GM23338 (cell line): ENCODE measurements around the gene VANGL1. TPM values are rescaled to one million over a fixed set of nuclear protein-coding genes. Genes with fewer than 3 reads are reported as not detected.

ENCODE experiments used
- ATAC-seq: fragments of 200-7000 bp; cut with Tn5 transposase; 3 replicates; pipeline ENCODE4 v1.9.1; 2020
- DNase-seq: peaks from one replicate; pipeline ENCODE4 v3.0.0-alpha.2; 2015; ENCODE audit warnings: low spot score
- H2AFZ ChIP-seq: fragments of 200-600 bp; sonication (generic); 2 replicates; pipeline ENCODE4 v1.8.0; 2016; ENCODE audit warnings: antibody characterized with exemption, mild to moderate bottlenecking, moderate library complexity
- H3F3A ChIP-seq: fragments of 200-600 bp; sonication (generic); replicated peaks from 2 replicates; pipeline ENCODE4 v1.8.0; 2017; ENCODE audit warnings: antibody characterized with exemption, mixed run types, low read depth
- H3K27ac ChIP-seq: fragments of 200-600 bp; sonication (generic); 2 replicates; pipeline ENCODE4 v1.6.1; 2016; ENCODE audit warnings: low read depth
- H3K27me3 ChIP-seq: fragments of 200-600 bp; sonication (generic); 2 replicates; pipeline ENCODE4 v1.8.0; 2016; ENCODE audit warnings: mild to moderate bottlenecking, mixed run types, moderate library complexity; ENCODE audit not compliant: insufficient read depth
- H3K36me3 ChIP-seq: fragments of 200-600 bp; sonication (generic); 2 replicates; pipeline ENCODE4 v1.8.0; 2016; ENCODE audit warnings: mild to moderate bottlenecking; ENCODE audit not compliant: insufficient read depth
- H3K4me1 ChIP-seq: fragments of 200-600 bp; sonication (generic); 2 replicates; pipeline ENCODE4 v1.8.0; 2016; ENCODE audit warnings: mild to moderate bottlenecking, moderate library complexity; ENCODE audit not compliant: insufficient read depth
- H3K4me2 ChIP-seq: fragments of 200-600 bp; sonication (generic); 2 replicates; pipeline ENCODE4 v1.7.1; 2017; ENCODE audit warnings: mixed run types
- H3K4me3 ChIP-seq: fragments of 200-600 bp; sonication (generic); 2 replicates; pipeline ENCODE4 v1.6.1; 2016; ENCODE audit warnings: mixed run types
- H3K79me2 ChIP-seq: fragments of 200-600 bp; sonication (generic); replicated peaks from 2 replicates; pipeline ENCODE4 v1.8.0; 2017; ENCODE audit warnings: mild to moderate bottlenecking; ENCODE audit not compliant: insufficient read depth
- H3K9me2 ChIP-seq: fragments of 200-600 bp; sonication (generic); 2 replicates; pipeline ENCODE4 v1.8.0; 2017; ENCODE audit not compliant: insufficient read depth
- H4K20me1 ChIP-seq: fragments of 200-600 bp; sonication (generic); replicated peaks from 2 replicates; pipeline ENCODE4 v1.8.0; 2017; ENCODE audit warnings: mild to moderate bottlenecking; ENCODE audit not compliant: insufficient read depth
- H3K27ac Mint-ChIP-seq: 2 replicates; pipeline ENCODE4 v1.8.0; 2020; ENCODE audit warnings: inconsistent platforms, mild to moderate bottlenecking, moderate library complexity, mixed read lengths
- H3K27me3 Mint-ChIP-seq: 3 replicates; pipeline ENCODE4 v1.8.0; 2022; ENCODE audit warnings: low read depth, mild to moderate bottlenecking, moderate library complexity, mixed read lengths, inconsistent platforms; ENCODE audit not compliant: insufficient read depth, poor library complexity
- H3K36me3 Mint-ChIP-seq: 3 replicates; pipeline ENCODE4 v1.8.0; 2021; ENCODE audit warnings: low read depth, mild to moderate bottlenecking, inconsistent platforms, moderate library complexity, mixed read lengths
- H3K4me1 Mint-ChIP-seq: 3 replicates; pipeline ENCODE4 v1.8.0; 2020; ENCODE audit warnings: mild to moderate bottlenecking, inconsistent platforms, mixed read lengths
- H3K4me3 Mint-ChIP-seq: 3 replicates; pipeline ENCODE4 v1.8.0; 2021; ENCODE audit warnings: moderate library complexity, mild to moderate bottlenecking, inconsistent platforms, mixed read lengths
- H3K9me3 Mint-ChIP-seq: 3 replicates; pipeline ENCODE4 v1.8.0; 2020; ENCODE audit warnings: moderate library complexity, mild to moderate bottlenecking, inconsistent platforms, mixed read lengths
- CREB1 ChIP-seq: fragments of 250-450 bp; sonication (Bioruptor Pico); IDR thresholded peaks from 2 replicates; pipeline ENCODE4 v1.5.0; 2020; ENCODE audit warnings: low read depth, mild to moderate bottlenecking, moderate library complexity
- EZH2 ChIP-seq: fragments of 200-600 bp; sonication (generic); IDR thresholded peaks from one replicate; pipeline ENCODE4 v1.8.0; 2017; ENCODE audit warnings: antibody characterized with exemption, mild to moderate bottlenecking, low read depth; ENCODE audit not compliant: unreplicated experiment
- EZH2phosphoT487 ChIP-seq: fragments of 200-600 bp; sonication (generic); IDR thresholded peaks from one replicate; pipeline ENCODE4 v1.8.1; 2018; ENCODE audit warnings: antibody characterized with exemption; ENCODE audit not compliant: unreplicated experiment
- JUNB ChIP-seq: IDR thresholded peaks from one replicate; pipeline ENCODE4 v1.6.1; 2016; ENCODE audit warnings: antibody characterized with exemption; ENCODE audit not compliant: unreplicated experiment
- NANOG ChIP-seq: IDR thresholded peaks from 2 replicates; pipeline ENCODE4 v1.6.1; 2016; ENCODE audit warnings: antibody characterized with exemption, borderline replicate concordance
- POLR2AphosphoS5 ChIP-seq: IDR thresholded peaks from 2 replicates; pipeline ENCODE4 v1.6.1; 2016; ENCODE audit warnings: antibody characterized with exemption, low read depth
- STAT1 ChIP-seq: IDR thresholded peaks from one replicate; pipeline ENCODE4 v1.6.1; 2016; ENCODE audit warnings: antibody characterized with exemption; ENCODE audit not compliant: unreplicated experiment
- ZNF114 ChIP-seq: fragments of 250-450 bp; sonication (Bioruptor Pico); IDR thresholded peaks from 2 replicates; pipeline ENCODE4 v1.5.0; 2020; ENCODE audit warnings: mild to moderate bottlenecking, moderate library complexity
- ZNF331 ChIP-seq: fragments of 250-450 bp; sonication (Bioruptor Pico); IDR thresholded peaks from 2 replicates; pipeline ENCODE4 v1.5.0; 2020; ENCODE audit warnings: low read depth, mild to moderate bottlenecking, moderate library complexity
- polyA plus RNA-seq: library from polyadenylated mRNA; unstranded; fragments of >200 nt; fragmentation: Nextera tagmentation; extraction: Ambion mirVana; gene quantifications from 2 replicates; pipeline ENCODE4 v1.2.1, GENCODE V29; 2016
- total RNA-seq: library from RNA; depleted of rRNA; stranded (reverse); fragments of >200 nt; shearing (Covaris generic); gene quantifications from 2 replicates; pipeline ENCODE4 v1.2.3, GENCODE V29; 2014
- TF ChIP-seq, protein P1 (sequence below): IDR thresholded peaks from one replicate; pipeline ENCODE4 v1.6.1; 2018; ENCODE audit warnings: antibody characterized with exemption; ENCODE audit not compliant: unreplicated experiment
- TF ChIP-seq, protein P2 (sequence below): fragments of 250-450 bp; sonication (Bioruptor Pico); IDR thresholded peaks from 2 replicates; pipeline ENCODE4 v1.5.0; 2020; ENCODE audit warnings: mild to moderate bottlenecking, moderate library complexity
- TF ChIP-seq, protein P3 (sequence below): IDR thresholded peaks from 2 replicates; pipeline ENCODE4 v1.6.1; 2016; ENCODE audit warnings: antibody characterized with exemption
- TF ChIP-seq, protein P4 (sequence below), 2 experiments: fragments of 200-600 bp in 1 of 2; sonication (generic) in 1 of 2; conservative IDR thresholded peaks; 2 replicates each; pipeline versions ENCODE4 v1.5.1 to v1.6.1; 2016 to 2017; ENCODE audit warnings: antibody characterized with exemption in 2 of 2, low read depth in 2 of 2, mild to moderate bottlenecking in 2 of 2, moderate library complexity in 1 of 2

The VANGL1 gene
- total and polyA plus RNA-seq, 2 experiments from 2014 or later, result 4.4 to 14.4 TPM

DNA sequence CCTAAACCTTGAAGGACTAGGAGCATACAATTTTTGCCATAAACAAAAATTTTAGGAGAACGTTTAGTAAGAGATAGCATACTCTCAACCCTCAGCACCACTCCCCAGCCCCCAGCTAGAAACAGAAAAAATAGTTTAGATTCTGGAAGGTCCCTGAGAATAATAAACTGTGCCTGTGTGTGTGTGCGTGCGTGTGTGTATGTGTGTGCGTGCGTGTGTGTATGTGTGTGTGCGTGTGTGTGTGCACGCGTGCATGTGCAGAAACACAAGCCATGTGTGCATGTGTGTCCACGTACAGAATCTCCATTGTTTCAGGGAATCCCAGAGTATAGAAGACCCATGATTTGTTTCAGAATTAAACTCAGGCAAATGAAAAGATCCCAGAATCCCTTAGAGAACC lies 64.2 kb downstream of the VANGL1 start:
- Histone ChIP-seq H3K4me2 (no peak overlapping the region), H3K79me2 (no peaks in the 10 kb centered on the region), H3F3A (no peaks in the 10 kb centered on the region), H3K27me3 (no peaks in the 10 kb centered on the region), H2AFZ (no peak overlapping the region; the same call in 1 of the 2 replicates), H3K27ac (no peak overlapping the region), H3K36me3 (no peaks in the 10 kb centered on the region), H3K9me2 (no peaks in the 10 kb centered on the region), H3K4me3 (no peak overlapping the region), H4K20me1 (no peaks in the 10 kb centered on the region), H3K4me1 (no peaks in the 10 kb centered on the region)
- H3K36me3 Mint-ChIP-seq, result no peaks in the 10 kb centered on the region
- no peaks in the 10 kb centered on the region for H3K27me3 Mint-ChIP-seq
- H3K4me1 Mint-ChIP-seq, result peaks cover 2% of the 10 kb centered on the region; the same call in 2 of the 3 replicates
- TF ChIP-seq POLR2AphosphoS5 (no peak), NANOG (no peak), ZNF331 (CRISPR knock-in tag) (no peak), CREB1 (no peak), EZH2 (no peak), EZH2phosphoT487 (no peak), STAT1 (no peak), ZNF114 (CRISPR knock-in tag) (no peak), JUNB (no peak)
- TF ChIP-seq, protein P1, sequence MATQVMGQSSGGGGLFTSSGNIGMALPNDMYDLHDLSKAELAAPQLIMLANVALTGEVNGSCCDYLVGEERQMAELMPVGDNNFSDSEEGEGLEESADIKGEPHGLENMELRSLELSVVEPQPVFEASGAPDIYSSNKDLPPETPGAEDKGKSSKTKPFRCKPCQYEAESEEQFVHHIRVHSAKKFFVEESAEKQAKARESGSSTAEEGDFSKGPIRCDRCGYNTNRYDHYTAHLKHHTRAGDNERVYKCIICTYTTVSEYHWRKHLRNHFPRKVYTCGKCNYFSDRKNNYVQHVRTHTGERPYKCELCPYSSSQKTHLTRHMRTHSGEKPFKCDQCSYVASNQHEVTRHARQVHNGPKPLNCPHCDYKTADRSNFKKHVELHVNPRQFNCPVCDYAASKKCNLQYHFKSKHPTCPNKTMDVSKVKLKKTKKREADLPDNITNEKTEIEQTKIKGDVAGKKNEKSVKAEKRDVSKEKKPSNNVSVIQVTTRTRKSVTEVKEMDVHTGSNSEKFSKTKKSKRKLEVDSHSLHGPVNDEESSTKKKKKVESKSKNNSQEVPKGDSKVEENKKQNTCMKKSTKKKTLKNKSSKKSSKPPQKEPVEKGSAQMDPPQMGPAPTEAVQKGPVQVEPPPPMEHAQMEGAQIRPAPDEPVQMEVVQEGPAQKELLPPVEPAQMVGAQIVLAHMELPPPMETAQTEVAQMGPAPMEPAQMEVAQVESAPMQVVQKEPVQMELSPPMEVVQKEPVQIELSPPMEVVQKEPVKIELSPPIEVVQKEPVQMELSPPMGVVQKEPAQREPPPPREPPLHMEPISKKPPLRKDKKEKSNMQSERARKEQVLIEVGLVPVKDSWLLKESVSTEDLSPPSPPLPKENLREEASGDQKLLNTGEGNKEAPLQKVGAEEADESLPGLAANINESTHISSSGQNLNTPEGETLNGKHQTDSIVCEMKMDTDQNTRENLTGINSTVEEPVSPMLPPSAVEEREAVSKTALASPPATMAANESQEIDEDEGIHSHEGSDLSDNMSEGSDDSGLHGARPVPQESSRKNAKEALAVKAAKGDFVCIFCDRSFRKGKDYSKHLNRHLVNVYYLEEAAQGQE, result no peak
- TF ChIP-seq, protein P2, sequence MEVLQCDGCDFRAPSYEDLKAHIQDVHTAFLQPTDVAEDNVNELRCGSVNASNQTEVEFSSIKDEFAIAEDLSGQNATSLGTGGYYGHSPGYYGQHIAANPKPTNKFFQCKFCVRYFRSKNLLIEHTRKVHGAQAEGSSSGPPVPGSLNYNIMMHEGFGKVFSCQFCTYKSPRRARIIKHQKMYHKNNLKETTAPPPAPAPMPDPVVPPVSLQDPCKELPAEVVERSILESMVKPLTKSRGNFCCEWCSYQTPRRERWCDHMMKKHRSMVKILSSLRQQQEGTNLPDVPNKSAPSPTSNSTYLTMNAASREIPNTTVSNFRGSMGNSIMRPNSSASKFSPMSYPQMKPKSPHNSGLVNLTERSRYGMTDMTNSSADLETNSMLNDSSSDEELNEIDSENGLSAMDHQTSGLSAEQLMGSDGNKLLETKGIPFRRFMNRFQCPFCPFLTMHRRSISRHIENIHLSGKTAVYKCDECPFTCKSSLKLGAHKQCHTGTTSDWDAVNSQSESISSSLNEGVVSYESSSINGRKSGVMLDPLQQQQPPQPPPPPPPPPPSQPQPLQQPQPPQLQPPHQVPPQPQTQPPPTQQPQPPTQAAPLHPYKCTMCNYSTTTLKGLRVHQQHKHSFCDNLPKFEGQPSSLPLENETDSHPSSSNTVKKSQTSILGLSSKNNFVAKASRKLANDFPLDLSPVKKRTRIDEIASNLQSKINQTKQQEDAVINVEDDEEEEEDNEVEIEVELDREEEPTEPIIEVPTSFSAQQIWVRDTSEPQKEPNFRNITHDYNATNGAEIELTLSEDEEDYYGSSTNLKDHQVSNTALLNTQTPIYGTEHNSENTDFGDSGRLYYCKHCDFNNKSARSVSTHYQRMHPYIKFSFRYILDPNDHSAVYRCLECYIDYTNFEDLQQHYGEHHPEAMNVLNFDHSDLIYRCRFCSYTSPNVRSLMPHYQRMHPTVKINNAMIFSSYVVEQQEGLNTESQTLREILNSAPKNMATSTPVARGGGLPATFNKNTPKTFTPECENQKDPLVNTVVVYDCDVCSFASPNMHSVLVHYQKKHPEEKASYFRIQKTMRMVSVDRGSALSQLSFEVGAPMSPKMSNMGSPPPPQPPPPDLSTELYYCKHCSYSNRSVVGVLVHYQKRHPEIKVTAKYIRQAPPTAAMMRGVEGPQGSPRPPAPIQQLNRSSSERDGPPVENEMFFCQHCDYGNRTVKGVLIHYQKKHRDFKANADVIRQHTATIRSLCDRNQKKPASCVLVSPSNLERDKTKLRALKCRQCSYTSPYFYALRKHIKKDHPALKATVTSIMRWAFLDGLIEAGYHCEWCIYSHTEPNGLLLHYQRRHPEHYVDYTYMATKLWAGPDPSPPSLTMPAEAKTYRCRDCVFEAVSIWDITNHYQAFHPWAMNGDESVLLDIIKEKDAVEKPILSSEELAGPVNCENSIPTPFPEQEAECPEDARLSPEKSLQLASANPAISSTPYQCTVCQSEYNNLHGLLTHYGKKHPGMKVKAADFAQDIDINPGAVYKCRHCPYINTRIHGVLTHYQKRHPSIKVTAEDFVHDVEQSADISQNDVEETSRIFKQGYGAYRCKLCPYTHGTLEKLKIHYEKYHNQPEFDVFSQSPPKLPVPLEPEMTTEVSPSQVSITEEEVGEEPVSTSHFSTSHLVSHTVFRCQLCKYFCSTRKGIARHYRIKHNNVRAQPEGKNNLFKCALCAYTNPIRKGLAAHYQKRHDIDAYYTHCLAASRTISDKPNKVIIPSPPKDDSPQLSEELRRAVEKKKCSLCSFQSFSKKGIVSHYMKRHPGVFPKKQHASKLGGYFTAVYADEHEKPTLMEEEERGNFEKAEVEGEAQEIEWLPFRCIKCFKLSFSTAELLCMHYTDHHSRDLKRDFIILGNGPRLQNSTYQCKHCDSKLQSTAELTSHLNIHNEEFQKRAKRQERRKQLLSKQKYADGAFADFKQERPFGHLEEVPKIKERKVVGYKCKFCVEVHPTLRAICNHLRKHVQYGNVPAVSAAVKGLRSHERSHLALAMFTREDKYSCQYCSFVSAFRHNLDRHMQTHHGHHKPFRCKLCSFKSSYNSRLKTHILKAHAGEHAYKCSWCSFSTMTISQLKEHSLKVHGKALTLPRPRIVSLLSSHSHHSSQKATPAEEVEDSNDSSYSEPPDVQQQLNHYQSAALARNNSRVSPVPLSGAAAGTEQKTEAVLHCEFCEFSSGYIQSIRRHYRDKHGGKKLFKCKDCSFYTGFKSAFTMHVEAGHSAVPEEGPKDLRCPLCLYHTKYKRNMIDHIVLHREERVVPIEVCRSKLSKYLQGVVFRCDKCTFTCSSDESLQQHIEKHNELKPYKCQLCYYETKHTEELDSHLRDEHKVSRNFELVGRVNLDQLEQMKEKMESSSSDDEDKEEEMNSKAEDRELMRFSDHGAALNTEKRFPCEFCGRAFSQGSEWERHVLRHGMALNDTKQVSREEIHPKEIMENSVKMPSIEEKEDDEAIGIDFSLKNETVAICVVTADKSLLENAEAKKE (CRISPR knock-in tag), result no peak
- TF ChIP-seq, protein P3, sequence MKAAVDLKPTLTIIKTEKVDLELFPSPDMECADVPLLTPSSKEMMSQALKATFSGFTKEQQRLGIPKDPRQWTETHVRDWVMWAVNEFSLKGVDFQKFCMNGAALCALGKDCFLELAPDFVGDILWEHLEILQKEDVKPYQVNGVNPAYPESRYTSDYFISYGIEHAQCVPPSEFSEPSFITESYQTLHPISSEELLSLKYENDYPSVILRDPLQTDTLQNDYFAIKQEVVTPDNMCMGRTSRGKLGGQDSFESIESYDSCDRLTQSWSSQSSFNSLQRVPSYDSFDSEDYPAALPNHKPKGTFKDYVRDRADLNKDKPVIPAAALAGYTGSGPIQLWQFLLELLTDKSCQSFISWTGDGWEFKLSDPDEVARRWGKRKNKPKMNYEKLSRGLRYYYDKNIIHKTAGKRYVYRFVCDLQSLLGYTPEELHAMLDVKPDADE, result no peak
- TF ChIP-seq, protein P4, sequence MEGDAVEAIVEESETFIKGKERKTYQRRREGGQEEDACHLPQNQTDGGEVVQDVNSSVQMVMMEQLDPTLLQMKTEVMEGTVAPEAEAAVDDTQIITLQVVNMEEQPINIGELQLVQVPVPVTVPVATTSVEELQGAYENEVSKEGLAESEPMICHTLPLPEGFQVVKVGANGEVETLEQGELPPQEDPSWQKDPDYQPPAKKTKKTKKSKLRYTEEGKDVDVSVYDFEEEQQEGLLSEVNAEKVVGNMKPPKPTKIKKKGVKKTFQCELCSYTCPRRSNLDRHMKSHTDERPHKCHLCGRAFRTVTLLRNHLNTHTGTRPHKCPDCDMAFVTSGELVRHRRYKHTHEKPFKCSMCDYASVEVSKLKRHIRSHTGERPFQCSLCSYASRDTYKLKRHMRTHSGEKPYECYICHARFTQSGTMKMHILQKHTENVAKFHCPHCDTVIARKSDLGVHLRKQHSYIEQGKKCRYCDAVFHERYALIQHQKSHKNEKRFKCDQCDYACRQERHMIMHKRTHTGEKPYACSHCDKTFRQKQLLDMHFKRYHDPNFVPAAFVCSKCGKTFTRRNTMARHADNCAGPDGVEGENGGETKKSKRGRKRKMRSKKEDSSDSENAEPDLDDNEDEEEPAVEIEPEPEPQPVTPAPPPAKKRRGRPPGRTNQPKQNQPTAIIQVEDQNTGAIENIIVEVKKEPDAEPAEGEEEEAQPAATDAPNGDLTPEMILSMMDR (conservative IDR thresholded peaks at IDR 0.05; ENCODE audit: low read depth in 2 of 2), result no peak
- DNase-seq, result no peak
- H3K4me3 Mint-ChIP-seq, result no peak overlapping the region
- H3K9me3 Mint-ChIP-seq, result no peaks in the 10 kb centered on the region; the same call in 2 of the 3 replicates
- no peak overlapping the region for H3K27ac Mint-ChIP-seq
- no peak for ATAC-seq
